Endodermal cell (in vitro differentiated cells): ENCODE results near the gene PVALEF. TPM values are rescaled to one million over a fixed set of nuclear protein-coding genes. Genes with fewer than 3 reads are reported as not detected.

Experiments
- DNase-seq: peaks from one replicate; pipeline ENCODE4 v3.0.0-alpha.2; 2017
- H3K27ac ChIP-seq: 2 replicates; pipeline ENCODE4 v1.5.1; 2013; ENCODE audit warnings: mild to moderate bottlenecking, low read depth, low read length, moderate library complexity
- H3K27me3 ChIP-seq: 2 replicates; pipeline ENCODE4 v1.6.1; 2013; ENCODE audit warnings: mild to moderate bottlenecking, low read length, moderate library complexity; ENCODE audit not compliant: insufficient read depth, control insufficient read depth, poor library complexity, severe bottlenecking
- H3K36me3 ChIP-seq: 2 replicates; pipeline ENCODE4 v1.7.0; 2013; ENCODE audit warnings: mild to moderate bottlenecking, low read length, moderate library complexity; ENCODE audit not compliant: control insufficient read depth, insufficient read depth
- H3K4me1 ChIP-seq: one replicate; pipeline ENCODE4 v1.7.0; 2013; ENCODE audit warnings: low read length; ENCODE audit not compliant: control insufficient read depth, insufficient read depth
- H3K4me3 ChIP-seq: 2 replicates; pipeline ENCODE4 v1.5.1; 2013; ENCODE audit warnings: mild to moderate bottlenecking, low read length, moderate library complexity
- H3K9ac ChIP-seq: 2 replicates; pipeline ENCODE4 v1.6.1; 2013; ENCODE audit warnings: mild to moderate bottlenecking, low read length, moderate library complexity; ENCODE audit not compliant: poor library complexity, severe bottlenecking; ENCODE audit errors: extremely low read depth
- H3K9me3 ChIP-seq: 2 replicates; pipeline ENCODE4 v1.6.1; 2013; ENCODE audit warnings: mild to moderate bottlenecking, low read length, moderate library complexity; ENCODE audit not compliant: control insufficient read depth
- H3K27ac Mint-ChIP-seq: 2 replicates; pipeline ENCODE4 v1.8.0; 2020; ENCODE audit warnings: mixed read lengths
- H3K27me3 Mint-ChIP-seq: 2 replicates; pipeline ENCODE4 v1.8.0; 2021; ENCODE audit warnings: mild to moderate bottlenecking, mixed read lengths; ENCODE audit not compliant: insufficient read depth
- H3K36me3 Mint-ChIP-seq: 2 replicates; pipeline ENCODE4 v1.8.0; 2020; ENCODE audit warnings: low read depth, mixed read lengths
- H3K4me1 Mint-ChIP-seq: 2 replicates; pipeline ENCODE4 v1.8.0; 2020; ENCODE audit warnings: mixed read lengths
- H3K4me3 Mint-ChIP-seq: 2 replicates; pipeline ENCODE4 v1.8.0; 2020; ENCODE audit warnings: mild to moderate bottlenecking, moderate library complexity, mixed read lengths
- H3K9me3 Mint-ChIP-seq: 2 replicates; pipeline ENCODE4 v1.8.0; 2020; ENCODE audit warnings: mild to moderate bottlenecking, mixed read lengths
- CTCF ChIP-seq: fragments of 200-600 bp; sonication (generic); conservative IDR thresholded peaks from 2 replicates; pipeline ENCODE4 v1.5.0; 2021; ENCODE audit warnings: antibody characterized with exemption, mild to moderate bottlenecking
- WGBS, 2 experiments: methylation state at CpG; one replicate each; pipeline versions ENCODE4 v1.1.5 to v1.1.7; 2013; ENCODE audit warnings: missing lambda C conversion rate in 2 of 2, mixed read lengths in 1 of 2; ENCODE audit not compliant: insufficient coverage in 1 of 2, insufficient read length in 1 of 2; 5-methylcytosine and 5-hydroxymethylcytosine counted together
- total RNA-seq, 2 donors: library from RNA; stranded (reverse); fragmentation: NEBNext Ultra II Directional in 1 of 2; extraction: Animal tissue kit (Norgen Biotek cat#: 25700) in 1 of 2; gene quantifications; 2 replicates in 1 of 2; 3 replicates in 1 of 2; pipeline ENCODE4 v1.2.1, GENCODE V29; 2021

PVALEF gene
- total RNA-seq, 2 donors from 2014 or later, result not detected

DNA sequence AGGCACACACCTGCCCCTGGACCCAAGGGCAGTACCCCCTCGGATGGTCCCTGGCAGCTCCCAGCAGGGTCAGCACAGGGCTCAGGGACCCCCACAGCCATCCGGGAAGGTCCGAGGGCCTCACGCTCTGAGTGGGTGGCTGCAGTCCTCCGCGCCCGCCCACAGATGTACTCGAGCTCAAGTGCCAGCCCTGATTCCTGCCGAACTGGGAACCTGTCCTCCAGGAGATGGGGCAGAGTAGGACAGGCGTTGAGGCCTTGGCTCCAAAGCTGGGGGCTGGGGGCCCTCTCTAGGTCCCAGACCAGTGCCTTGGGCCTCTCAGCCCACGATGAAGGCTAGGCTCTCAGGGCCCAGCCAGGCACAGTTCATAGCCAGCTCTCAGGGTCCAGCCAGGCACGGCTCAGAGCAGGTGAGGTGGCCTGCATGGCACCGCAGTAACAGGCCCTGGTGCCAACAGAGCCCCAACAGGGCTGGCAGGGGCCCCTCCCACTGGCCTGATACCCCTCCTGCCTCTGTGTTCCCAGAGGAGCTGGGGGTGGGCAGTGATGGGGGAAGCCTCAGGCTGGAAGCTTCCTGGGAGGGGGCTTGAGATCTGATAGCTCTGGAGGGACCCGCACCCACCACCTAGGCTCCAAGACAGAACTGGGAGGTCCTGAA lies 35.5 kb upstream of the PVALEF start:
- Mint-ChIP-seq H3K27ac (no peak overlapping the region), H3K36me3 (no peaks in the 10 kb centered on the region), H3K27me3 (no peaks in the 10 kb centered on the region), H3K4me3 (no peak overlapping the region), H3K4me1 (no peaks in the 10 kb centered on the region), H3K9me3 (no peaks in the 10 kb centered on the region)
- Histone ChIP-seq H3K27ac (no peak overlapping the region), H3K9ac (no peak overlapping the region), H3K4me1 (no peaks in the 10 kb centered on the region), H3K27me3 (no peaks in the 10 kb centered on the region), H3K36me3 (no peaks in the 10 kb centered on the region), H3K4me3 (no peak overlapping the region), H3K9me3 (no peaks in the 10 kb centered on the region)
- WGBS, 2 experiments, result 87 to 100% methylated on average over 4 to 14 of the region's 14 CpGs
- no peak for DNase-seq
- no peak for TF ChIP-seq CTCF

DNA sequence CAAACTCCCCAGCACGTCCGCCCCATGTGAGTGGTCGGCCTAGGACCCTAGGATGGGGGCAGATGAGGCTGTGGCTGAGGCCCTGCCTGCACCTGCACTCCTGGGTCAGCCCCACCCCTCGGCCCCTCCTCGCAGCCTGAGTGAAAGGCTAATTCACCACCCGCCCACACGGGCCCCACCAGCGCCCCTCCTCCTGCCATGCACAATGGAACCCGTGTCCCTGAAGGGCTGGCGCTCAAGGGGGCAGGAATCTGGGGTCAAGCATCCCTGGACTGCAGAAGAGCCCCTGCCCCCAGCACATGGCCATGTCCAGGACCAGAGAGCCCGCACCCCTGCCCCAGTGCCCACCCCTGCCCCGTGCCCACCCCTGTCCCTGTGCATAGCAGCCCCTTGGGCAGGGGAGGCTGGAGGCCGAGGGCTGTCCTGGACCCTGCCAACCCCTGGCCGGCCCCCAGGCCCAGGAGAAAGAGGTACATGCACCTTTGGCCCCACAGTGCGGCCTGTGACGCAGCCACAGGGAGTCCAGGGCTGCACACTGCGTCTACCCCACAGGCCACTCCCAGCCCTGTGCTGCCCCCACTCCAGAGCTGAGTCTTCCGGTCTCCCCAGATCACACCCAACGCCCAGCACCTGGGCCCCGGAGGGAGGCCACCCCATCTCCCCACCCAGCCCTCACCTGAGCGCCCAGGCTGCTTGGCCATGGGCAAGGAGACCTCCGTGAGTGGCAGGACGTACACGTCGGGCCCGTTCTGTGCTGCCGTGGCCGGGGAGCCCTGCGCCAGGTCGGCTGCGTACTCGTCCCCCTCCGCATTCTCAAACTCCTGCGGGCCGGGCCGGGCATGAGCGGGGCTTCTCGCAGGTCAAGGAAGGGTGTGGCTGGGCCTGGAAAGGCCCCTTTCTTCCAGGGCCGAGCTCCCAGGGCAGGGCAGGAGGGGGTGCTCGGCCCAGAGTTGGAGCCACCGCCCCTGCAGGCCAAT lies 34.6 kb upstream of the PVALEF start:
- Histone ChIP-seq H3K27ac (no peak overlapping the region), H3K4me1 (no peaks in the 10 kb centered on the region), H3K27me3 (no peaks in the 10 kb centered on the region), H3K9ac (no peak overlapping the region), H3K4me3 (no peak overlapping the region), H3K36me3 (no peaks in the 10 kb centered on the region), H3K9me3 (no peaks in the 10 kb centered on the region)
- no peak overlapping the region for H3K27ac Mint-ChIP-seq
- TF ChIP-seq CTCF, result no peak
- 91 to 92% methylated on average over 23 to 41 of the region's 41 CpGs for WGBS, 2 experiments
- no peaks in the 10 kb centered on the region for H3K9me3 Mint-ChIP-seq
- no peaks in the 10 kb centered on the region for H3K27me3 Mint-ChIP-seq
- DNase-seq, result no peak
- no peak overlapping the region for H3K4me3 Mint-ChIP-seq
- no peaks in the 10 kb centered on the region for H3K36me3 Mint-ChIP-seq
- no peaks in the 10 kb centered on the region for H3K4me1 Mint-ChIP-seq

DNA sequence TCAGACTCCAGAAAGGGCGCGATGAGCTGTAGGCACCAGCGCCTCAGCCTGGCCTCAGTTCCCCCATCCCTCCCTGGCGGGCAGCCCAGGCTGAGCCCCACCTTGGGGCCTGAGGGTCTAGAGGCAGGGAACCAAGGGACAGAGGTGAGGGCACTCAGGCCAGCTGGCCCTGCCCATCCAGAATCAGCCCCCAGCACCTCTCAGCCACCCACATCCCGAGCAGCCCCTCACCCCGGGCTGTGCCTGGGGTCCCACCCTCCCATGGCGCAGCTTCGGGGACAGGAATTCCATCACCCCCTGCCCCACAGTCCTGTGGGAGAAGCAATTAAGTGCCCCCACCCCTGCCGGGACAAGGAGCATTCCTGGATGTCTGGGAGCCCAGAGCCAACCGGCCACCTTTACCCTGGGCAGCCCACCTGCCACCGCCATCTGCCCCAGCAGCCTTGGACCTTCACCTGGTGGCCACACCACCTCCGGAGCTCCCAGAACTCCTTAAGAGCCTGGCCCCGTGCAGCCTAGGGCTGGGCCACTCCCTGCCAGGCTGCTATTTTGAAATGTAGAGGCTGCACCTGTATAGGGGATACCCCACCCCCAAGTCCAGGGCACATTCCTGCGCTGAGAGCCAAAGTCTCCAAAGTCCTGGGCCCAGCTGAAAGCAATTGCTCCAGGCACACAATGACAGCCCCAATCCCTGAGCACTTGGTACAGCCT lies 33.7 kb upstream of the PVALEF start:
- DNase-seq, result no peak
- Mint-ChIP-seq H3K36me3 (no peaks in the 10 kb centered on the region), H3K27me3 (no peaks in the 10 kb centered on the region), H3K9me3 (no peaks in the 10 kb centered on the region), H3K4me3 (no peak overlapping the region), H3K4me1 (no peaks in the 10 kb centered on the region), H3K27ac (no peak overlapping the region)
- Histone ChIP-seq H3K9ac (no peak overlapping the region), H3K27ac (no peak overlapping the region), H3K9me3 (no peaks in the 10 kb centered on the region), H3K4me3 (no peak overlapping the region), H3K36me3 (no peaks in the 10 kb centered on the region), H3K4me1 (no peaks in the 10 kb centered on the region), H3K27me3 (no peaks in the 10 kb centered on the region)
- no peak for TF ChIP-seq CTCF
- 89 to 91% methylated on average over 8 to 14 of the region's 14 CpGs for WGBS, 2 experiments
